Common myeloid progenitor, CD34-positive (primary cell): ENCODE data around the gene ZSCAN18.

Source experiments
- CTCF ChIA-PET: fragments of 350-600 bp; sonication (Branson Sonifier 250); formaldehyde crosslinking; loops from one replicate; lab custom pipeline; 2021; ENCODE audit warnings: antibody characterized with exemption; lab: Charles Lee
- POLR2A ChIA-PET: fragments of 350-600 bp; sonication (Branson Sonifier 250); formaldehyde crosslinking; loops from one replicate; lab custom pipeline; 2021; ENCODE audit warnings: antibody characterized with exemption; lab: Charles Lee
- DNase-seq, 3 donors: peaks; one replicate each; pipeline versions ENCODE4 v3.0.0 to v3.0.0-alpha.2; 2013
- H3K27ac ChIP-seq, 2 experiments: 1 replicate in 1 of 2; 2 replicates in 1 of 2; pipeline ENCODE4 v1.7.0; 2013; ENCODE audit warnings: inconsistent platforms in 2 of 2, low read length in 2 of 2, mild to moderate bottlenecking in 2 of 2, low read depth in 1 of 2, moderate library complexity in 1 of 2; ENCODE audit not compliant: severe bottlenecking in 2 of 2, insufficient read depth in 1 of 2, poor library complexity in 1 of 2
- H3K27me3 ChIP-seq, 5 experiments: replicated peaks in 2 of 5; 1 replicate in 3 of 5; 2 replicates in 2 of 5; pipeline versions ENCODE4 v1.6.1 to v1.7.0; 2013; ENCODE audit warnings: low read length in 4 of 5, mild to moderate bottlenecking in 2 of 5, moderate library complexity in 2 of 5, inconsistent platforms in 1 of 5; ENCODE audit not compliant: insufficient read depth in 5 of 5, control insufficient read depth in 4 of 5
- H3K36me3 ChIP-seq, 4 experiments: 1 replicate in 2 of 4; 2 replicates in 2 of 4; pipeline versions ENCODE4 v1.6.1 to v1.7.0; 2013; ENCODE audit warnings: low read length in 3 of 4, control low read depth in 1 of 4, mild to moderate bottlenecking in 1 of 4; ENCODE audit not compliant: control insufficient read depth in 4 of 4, insufficient read depth in 4 of 4
- H3K4me1 ChIP-seq, 4 experiments: 1 replicate in 3 of 4; 2 replicates in 1 of 4; pipeline versions ENCODE4 v1.6.1 to v1.7.1; 2013; ENCODE audit warnings: low read length in 3 of 4, mild to moderate bottlenecking in 3 of 4, control low read depth in 1 of 4, inconsistent platforms in 1 of 4, moderate library complexity in 1 of 4; ENCODE audit not compliant: control insufficient read depth in 4 of 4, insufficient read depth in 4 of 4; ENCODE audit errors: control extremely low read depth in 1 of 4
- H3K4me3 ChIP-seq, 7 experiments: 1 replicate in 4 of 7; 2 replicates in 3 of 7; pipeline versions ENCODE4 v1.5.1 to v1.7.0; 2013; ENCODE audit warnings: mild to moderate bottlenecking in 7 of 7, low read length in 6 of 7, moderate library complexity in 6 of 7, inconsistent platforms in 2 of 7, low read depth in 2 of 7, control low read depth in 1 of 7; ENCODE audit not compliant: insufficient read depth in 4 of 7, control insufficient read depth in 1 of 7; ENCODE audit errors: extremely low read depth in 1 of 7
- H3K9me3 ChIP-seq, 5 experiments: 1 replicate in 4 of 5; 2 replicates in 1 of 5; pipeline versions ENCODE4 v1.6.1 to v1.7.1; 2013; ENCODE audit warnings: low read length in 4 of 5, mild to moderate bottlenecking in 2 of 5, inconsistent platforms in 1 of 5, low read depth in 1 of 5, moderate library complexity in 1 of 5; ENCODE audit not compliant: control insufficient read depth in 4 of 5, insufficient read depth in 2 of 5; ENCODE audit errors: control extremely low read depth in 1 of 5
- WGBS: methylation state at CpG from one replicate; pipeline ENCODE4 v1.1.5; 2013; ENCODE audit not compliant: insufficient coverage; 5-methylcytosine and 5-hydroxymethylcytosine counted together

ZSCAN18 gene

GRCh38 chr19:58088521-58089052 lies 9.4 kb downstream of the ZSCAN18 start:
- Histone ChIP-seq H3K36me3 (peaks cover 12 to 84% (median 47%) of the 10 kb centered on the region in 4 experiments), H3K4me1 (no peaks in the 10 kb centered on the region), H3K27ac (no peak overlapping the region), H3K9me3 (peaks cover 2 to 88% (median 71%) of the 10 kb centered on the region in 5 experiments), H3K4me3 (peak overlapping the region in 1 of 7 experiments; percentile 24), H3K27me3 (no peaks in the 10 kb centered on the region)
- POLR2A ChIA-PET: no interaction called here
- CTCF ChIA-PET: interaction anchor here (0.6 kb wide), 1 partner anchor 65 kb away, joined by 4 read pairs; no protein-coding TSS in a partner anchor
- WGBS: 98% methylated on average over 6 of the region's 13 CpGs
- no peak for DNase-seq

DNA sequence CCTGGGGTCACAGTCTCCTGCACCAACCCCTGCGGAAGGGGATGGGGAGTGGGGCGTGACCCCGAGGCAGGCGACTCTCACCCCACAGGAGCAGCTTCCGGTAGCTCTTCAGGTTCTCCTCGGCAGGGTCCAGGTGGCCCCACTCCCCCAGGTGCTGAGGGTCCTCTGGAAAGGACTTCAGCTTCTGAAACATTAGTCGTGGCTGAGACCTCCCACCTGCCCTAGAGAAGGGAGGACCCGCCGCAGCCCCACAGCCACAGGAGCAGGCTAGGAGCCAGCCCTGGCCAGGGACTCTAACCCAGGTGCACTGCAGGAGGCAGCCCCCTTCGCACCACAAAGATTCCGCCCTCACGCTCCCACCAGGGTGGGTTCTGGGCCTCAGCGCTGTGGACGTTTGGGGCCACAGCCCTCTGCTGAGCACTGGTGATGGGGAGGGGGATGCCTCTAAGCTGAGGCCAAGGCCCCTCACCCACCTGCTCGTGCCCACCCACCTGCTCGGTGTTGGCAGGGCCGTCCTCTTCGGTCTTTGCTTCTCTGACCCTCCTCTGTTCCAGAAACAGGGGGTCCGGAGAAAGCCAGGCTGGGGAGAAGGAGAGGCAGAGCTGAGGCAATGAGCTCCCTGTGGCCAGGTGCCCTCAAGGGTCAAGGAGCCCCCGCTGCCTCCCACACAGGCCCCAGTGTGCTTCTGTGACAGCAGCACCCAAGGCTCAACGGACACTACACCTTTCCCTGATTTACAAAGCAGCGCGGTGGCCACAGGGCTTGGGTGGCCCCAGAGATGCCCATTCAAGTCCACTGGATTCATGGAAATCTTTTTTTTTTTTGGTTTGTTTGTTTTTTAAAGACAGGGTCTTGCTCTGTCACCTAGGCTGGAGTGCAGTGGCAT lies 11.0 kb downstream of the ZSCAN18 start:
- Histone ChIP-seq H3K9me3 (peaks cover 2 to 87% (median 77%) of the 10 kb centered on the region in 5 experiments), H3K4me1 (no peaks in the 10 kb centered on the region), H3K36me3 (peaks cover 15 to 81% (median 48%) of the 10 kb centered on the region in 4 experiments), H3K27me3 (no peaks in the 10 kb centered on the region), H3K27ac (no peak overlapping the region), H3K4me3 (peak overlapping the region in 1 of 7 experiments; percentile 11)
- 98% methylated on average over 6 of the region's 23 CpGs for WGBS
- ChIA-PET POLR2A (no interaction called here), CTCF (interaction anchor here (1.0 kb wide), 1 partner anchor 12 kb away, joined by 3 read pairs; the partner anchor contains the start of gene ZSCAN18)
- DNase-seq: no peak

DNA sequence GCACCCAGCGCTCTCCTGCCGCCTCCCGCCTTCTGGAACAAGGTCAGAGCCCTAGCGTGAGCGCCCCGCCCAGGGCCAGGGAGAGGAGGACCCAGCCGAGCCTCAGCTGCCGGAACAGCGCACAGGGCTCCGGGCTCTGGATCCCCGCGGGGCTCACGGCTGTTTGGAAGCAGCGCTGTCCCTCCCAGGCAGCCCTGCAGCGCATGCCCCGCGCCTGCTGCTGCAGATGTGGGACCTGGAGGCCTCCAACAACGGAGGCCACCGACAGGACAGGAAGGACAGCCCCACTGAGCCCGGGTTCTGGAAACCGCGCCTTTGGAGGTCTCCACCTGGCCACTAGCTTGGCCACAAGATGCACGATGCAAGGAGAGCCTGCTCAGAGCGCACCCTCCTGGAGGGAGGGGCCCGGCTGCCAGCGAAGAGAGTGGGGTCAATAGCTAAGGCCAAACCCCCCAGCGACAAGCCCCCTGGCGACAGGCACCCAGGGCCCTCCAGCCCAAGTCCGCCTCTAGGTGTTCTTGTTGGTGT lies 12.6 kb downstream of the ZSCAN18 start:
- peaks cover 2 to 89% (median 76%) of the 10 kb centered on the region in 5 experiments for H3K9me3 ChIP-seq
- H3K27me3 ChIP-seq: no peaks in the 10 kb centered on the region
- H3K36me3 ChIP-seq: peaks cover 15 to 75% (median 45%) of the 10 kb centered on the region in 4 experiments
- peak overlapping the region in 1 of 7 experiments; percentile 22 for H3K4me3 ChIP-seq
- H3K27ac ChIP-seq: no peak overlapping the region
- ChIA-PET POLR2A (no interaction called here), CTCF (no interaction called here)
- WGBS: 94% methylated on average over 24 of the region's 29 CpGs
- no peak for DNase-seq
- H3K4me1 ChIP-seq: no peaks in the 10 kb centered on the region

DNA sequence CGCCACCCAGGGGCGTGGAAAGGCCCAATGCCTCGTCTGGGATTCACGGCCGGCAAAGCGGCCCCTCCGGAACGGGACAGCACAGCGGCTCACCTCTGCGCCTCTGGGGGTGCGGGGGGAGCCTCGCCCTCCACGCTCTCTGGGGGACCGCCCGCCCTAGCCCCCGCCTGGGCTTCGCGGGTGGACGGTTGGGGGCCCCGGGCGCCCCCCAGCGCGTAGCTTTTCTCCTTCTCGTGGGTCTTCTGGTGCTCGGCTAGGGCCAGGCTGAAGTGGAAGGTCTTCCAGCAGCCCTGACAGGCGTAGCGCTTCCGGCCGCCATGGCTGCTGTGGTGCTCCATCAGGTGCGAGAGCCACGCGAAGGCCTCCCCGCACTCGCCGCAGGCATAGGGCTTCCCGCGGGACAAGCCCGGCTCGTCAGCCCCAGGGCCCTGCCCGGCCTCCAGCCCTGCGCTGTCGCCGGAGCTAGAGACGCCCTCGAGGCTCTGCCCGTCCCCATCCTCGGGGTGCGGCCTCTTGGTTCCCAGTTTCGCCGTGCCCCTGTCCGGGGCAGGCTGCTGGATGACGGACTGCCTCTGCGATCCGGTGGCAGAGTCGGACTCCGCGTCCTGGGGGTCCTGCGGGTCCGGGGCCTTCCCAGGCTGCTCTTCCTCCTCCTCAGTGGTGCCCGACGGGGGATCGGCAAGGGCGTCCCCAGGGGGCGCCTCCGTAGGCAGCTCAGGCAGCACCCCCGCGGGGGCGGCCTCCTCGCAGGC lies 13.3 kb downstream of the ZSCAN18 start:
- Histone ChIP-seq H3K36me3 (peaks cover 15 to 70% (median 43%) of the 10 kb centered on the region in 4 experiments), H3K9me3 (peaks cover 2 to 89% (median 74%) of the 10 kb centered on the region in 5 experiments), H3K27me3 (no peaks in the 10 kb centered on the region), H3K4me3 (no peak overlapping the region), H3K27ac (no peak overlapping the region), H3K4me1 (no peaks in the 10 kb centered on the region)
- 98% methylated on average over 61 of the region's 69 CpGs for WGBS
- ChIA-PET POLR2A (no interaction called here), CTCF (no interaction called here)
- DNase-seq: no peak

DNA sequence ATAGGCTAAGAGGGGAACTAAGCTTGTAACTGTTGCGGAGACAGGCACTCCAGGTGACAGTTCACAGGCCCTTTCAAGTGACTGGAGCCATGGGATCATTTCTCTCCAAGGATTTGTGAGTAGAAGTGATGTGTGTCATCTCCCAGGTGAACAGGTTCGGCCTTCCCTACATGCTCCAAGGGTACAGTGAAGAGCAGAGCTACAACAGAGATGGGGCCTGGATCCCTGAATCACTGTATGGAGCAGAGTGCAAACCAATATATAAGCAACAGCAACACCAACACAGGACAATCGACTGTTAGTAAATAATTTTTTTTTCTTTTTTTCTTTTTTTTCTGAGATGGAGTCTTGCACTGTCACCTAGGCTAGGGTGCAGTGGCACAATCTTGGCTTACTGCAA lies 15.0 kb downstream of the ZSCAN18 start:
- Histone ChIP-seq H3K27me3 (no peaks in the 10 kb centered on the region), H3K27ac (no peak overlapping the region), H3K4me1 (no peaks in the 10 kb centered on the region), H3K4me3 (no peak overlapping the region), H3K9me3 (peaks cover 2 to 80% (median 68%) of the 10 kb centered on the region in 5 experiments), H3K36me3 (peaks cover 15 to 58% (median 35%) of the 10 kb centered on the region in 4 experiments)
- WGBS: 90% methylated on average over 2 of the region's 3 CpGs
- ChIA-PET POLR2A (no interaction called here), CTCF (interaction anchor here (1.0 kb wide), 1 partner anchor 61 kb away, joined by 3 read pairs; no protein-coding TSS in a partner anchor)
- peak; percentile 35 to 76 (median 72) for DNase-seq

- no peak overlapping the region for H3K4me3 ChIP-seq
- ChIA-PET POLR2A (no interaction called here), CTCF (interaction anchor here (1.0 kb wide), 1 partner anchor 15 kb away, joined by 4 read pairs; no protein-coding TSS in a partner anchor)
- H3K4me1 ChIP-seq: no peaks in the 10 kb centered on the region
- H3K9me3 ChIP-seq: peaks cover 2 to 70% (median 48%) of the 10 kb centered on the region in 5 experiments
- 100% methylated on average over 10 of the region's 10 CpGs for WGBS
- H3K27me3 ChIP-seq: no peaks in the 10 kb centered on the region
- no peak for DNase-seq
- no peak overlapping the region for H3K27ac ChIP-seq
- H3K36me3 ChIP-seq: peaks cover 2 to 32% (median 11%) of the 10 kb centered on the region in 4 experiments
These were observed 18.2 kb downstream of the ZSCAN18 start for GRCh38 chr19:58079792-58080191.
